Measurements from ENCODE around the gene EFCAB7.

EFCAB7 gene

GRCh38 chr1:63601061-63601460 is 77.7 kb downstream of the EFCAB7 start:
- TF ChIP-seq CTCF (IDR thresholded peaks at IDR 0.05; ENCODE audit: insufficient read depth, low read depth, low read length, missing control alignments) = no peak
- no peak overlapping the region for H3K4me3 ChIP-seq (ENCODE audit: low read depth, low read length)
- no peak for DNase-seq (ENCODE audit: low read depth)

- TF ChIP-seq CTCF (IDR thresholded peaks at IDR 0.05; ENCODE audit: insufficient read depth, low read depth, low read length, missing control alignments) = no peak
- no peak overlapping the region for H3K4me3 ChIP-seq (ENCODE audit: low read depth, low read length)
- DNase-seq (ENCODE audit: low read depth) = no peak
Measured at GRCh38 chr1:63601463-63601862, 78.1 kb downstream of the EFCAB7 start.

GRCh38 chr1:63601912-63602311 is 78.6 kb downstream of the EFCAB7 start:
- no peak for DNase-seq (ENCODE audit: low read depth)
- TF ChIP-seq CTCF (IDR thresholded peaks at IDR 0.05; ENCODE audit: insufficient read depth, low read depth, low read length, missing control alignments) = no peak
- H3K4me3 ChIP-seq (ENCODE audit: low read depth, low read length) = no peak overlapping the region

GRCh38 chr1:63602629-63603028 is 79.3 kb downstream of the EFCAB7 start:
- DNase-seq (ENCODE audit: low read depth) = no peak
- no peak for TF ChIP-seq CTCF (IDR thresholded peaks at IDR 0.05; ENCODE audit: insufficient read depth, low read depth, low read length, missing control alignments)
- no peak overlapping the region for H3K4me3 ChIP-seq (ENCODE audit: low read depth, low read length)

- TF ChIP-seq CTCF (IDR thresholded peaks at IDR 0.05; ENCODE audit: insufficient read depth, low read depth, low read length, missing control alignments) = no peak
- no peak for DNase-seq (ENCODE audit: low read depth)
- no peak overlapping the region for H3K4me3 ChIP-seq (ENCODE audit: low read depth, low read length)
Measured at GRCh38 chr1:63603810-63604209, 80.5 kb downstream of the EFCAB7 start.

- H3K4me3 ChIP-seq (ENCODE audit: low read depth, low read length) = no peak overlapping the region
- no peak for DNase-seq (ENCODE audit: low read depth)
- no peak for TF ChIP-seq CTCF (IDR thresholded peaks at IDR 0.05; ENCODE audit: insufficient read depth, low read depth, low read length, missing control alignments)
Measured at GRCh38 chr1:63607322-63607721, 84.0 kb downstream of the EFCAB7 start.

- no peak for DNase-seq (ENCODE audit: low read depth)
- TF ChIP-seq CTCF (IDR thresholded peaks at IDR 0.05; ENCODE audit: insufficient read depth, low read depth, low read length, missing control alignments) = no peak
- H3K4me3 ChIP-seq (ENCODE audit: low read depth, low read length) = no peak overlapping the region
Measured at GRCh38 chr1:63611231-63611630, 87.9 kb downstream of the EFCAB7 start.

All from GM12865 (cell line).